ENCODE measurements around the gene P3H3.
"Not testable (repeated sequence)": the region's sequence is repeated elsewhere in the genome, so short reads cannot be mapped to it uniquely, and the experiment has no call there.

P3H3 gene

GRCh38 chr12:6845395-6845794 is 17.2 kb downstream of the P3H3 start:
- DNase-seq: no peak

GRCh38 chr12:6846316-6846869 is 18.2 kb downstream of the P3H3 start:
- DNase-seq: no peak

- no peak for DNase-seq
These were observed 19.5 kb downstream of the P3H3 start for GRCh38 chr12:6847676-6848075.

- DNase-seq: no peak
These were observed 21.2 kb downstream of the P3H3 start for GRCh38 chr12:6849427-6849826.

GRCh38 chr12:6849976-6850560 is 21.9 kb downstream of the P3H3 start:
- no peak for DNase-seq

- DNase-seq: no peak
These were observed 22.6 kb downstream of the P3H3 start for GRCh38 chr12:6850796-6851152.

GRCh38 chr12:6851153-6851920 is 23.1 kb downstream of the P3H3 start, which contains the start of gene CDCA3:
TSS of gene CDCA3 (minus strand) at chr12:6851286. CDS start at chr12:6850952, 334 bp downstream.
- DNase-seq: peak; percentile 97

GRCh38 chr12:6851921-6852650 is 23.9 kb downstream of the P3H3 start, which contains the start of gene USP5:
TSS of gene USP5 (plus strand) at chr12:6852150. CDS start at chr12:6852180, 30 bp downstream.
- DNase-seq: peak; percentile 100

- no peak for DNase-seq
These were observed 24.6 kb downstream of the P3H3 start for GRCh38 chr12:6852651-6853354.

- DNase-seq: no peak
These were observed 25.4 kb downstream of the P3H3 start for GRCh38 chr12:6853626-6854025.

- DNase-seq: no peak
These were observed 25.8 kb downstream of the P3H3 start for GRCh38 chr12:6854036-6854435.

- DNase-seq: no peak
These were observed 27.1 kb downstream of the P3H3 start for GRCh38 chr12:6855322-6855721.

- no peak for DNase-seq
These were observed 30.6 kb downstream of the P3H3 start for GRCh38 chr12:6858799-6859198.

GRCh38 chr12:6860116-6860515 is 31.9 kb downstream of the P3H3 start:
- no peak for DNase-seq

- DNase-seq: no peak
These were observed 32.7 kb downstream of the P3H3 start for GRCh38 chr12:6860942-6861341.

GRCh38 chr12:6861391-6861790 is 33.2 kb downstream of the P3H3 start:
- DNase-seq: no peak

- no peak for DNase-seq
These were observed 34.8 kb downstream of the P3H3 start for GRCh38 chr12:6863033-6863432.

- DNase-seq: no peak
These were observed 35.5 kb downstream of the P3H3 start for GRCh38 chr12:6863586-6864321.

- not testable (repeated sequence) for DNase-seq
These were observed 37.1 kb downstream of the P3H3 start for GRCh38 chr12:6865307-6865706.

- DNase-seq: no peak
These were observed 38.1 kb downstream of the P3H3 start for GRCh38 chr12:6866163-6866919.

GRCh38 chr12:6866920-6867412 is 38.8 kb downstream of the P3H3 start:
- peak; percentile 80 for DNase-seq

Data from retina (tissue), 1 donor.